HCT116 (cell line): ENCODE data around the gene METTL24. TPM values are rescaled to one million over a fixed set of nuclear protein-coding genes. Genes with fewer than 3 reads are reported as not detected.

Experiments
- ATAC-seq: fragments of 200-7000 bp; cut with Tn5 transposase; 2 replicates; pipeline ENCODE4 v1.9.1; 2020; ENCODE audit warnings: mild to moderate bottlenecking, moderate library complexity
- BruUV-seq: library from RNA; stranded (reverse); fragments of 400-500 nt; replicated peaks from 2 replicates; lab custom pipeline; 2021; lab: Mats Ljungman, UMichigan
- CTCF ChIA-PET: fragments of 300-600 bp; sonication (Branson Sonifier 250); formaldehyde crosslinking; loops from one replicate; lab custom pipeline; 2021; ENCODE audit warnings: antibody characterized with exemption; lab: Charles Lee
- POLR2A ChIA-PET: fragments of 300-600, 350-600 bp; sonication (Branson Sonifier 250); formaldehyde crosslinking; loops from one replicate; lab custom pipeline; 2021; ENCODE audit warnings: antibody characterized with exemption; lab: Charles Lee
- RAD21 ChIA-PET, 2 experiments: fragments of 300-600 bp; sonication (Branson Sonifier 250); formaldehyde crosslinking; loops; one replicate each; lab custom pipeline; 2023; ENCODE audit warnings: low total read pairs in 2 of 2; ENCODE audit not compliant: uncharacterized antibody in 2 of 2, unreplicated experiment in 2 of 2, low non-redundant PET in 1 of 2; lab: Charles Lee
- DNase-seq: peaks from one replicate; pipeline ENCODE4 v3.0.0-alpha.2; 2010; ENCODE audit warnings: low read depth, low spot score
- H2AFZ ChIP-seq: fragments of 200-600 bp; shearing (Covaris generic), sonication (generic); 2 replicates; pipeline ENCODE4 v1.6.1; 2017; ENCODE audit warnings: low read depth, mixed run types, mixed read lengths, antibody characterized with exemption, low read length; ENCODE audit not compliant: poor library complexity, severe bottlenecking
- H3K27ac ChIP-seq: 2 replicates; pipeline ENCODE4 v1.5.1; 2012; ENCODE audit warnings: low read depth, low read length
- H3K27me3 ChIP-seq: fragments of 200-600 bp; sonication (generic); 2 replicates; pipeline ENCODE4 v1.6.1; 2016; ENCODE audit warnings: mixed run types, low read length, mixed read lengths; ENCODE audit not compliant: insufficient read depth
- H3K36me3 ChIP-seq, 2 experiments: fragments of 200-500 bp in 1 of 2; fragments of 200-600 bp in 1 of 2; sonication (Bioruptor generic) in 1 of 2; sonication (generic) in 1 of 2; 2 replicates each; pipeline versions ENCODE4 v1.5.1 to v1.6.1; 2014 to 2016; ENCODE audit warnings: low read length in 2 of 2, inconsistent platforms in 1 of 2, mixed read lengths in 1 of 2, mixed run types in 1 of 2; ENCODE audit not compliant: insufficient read depth in 2 of 2, control insufficient read depth in 1 of 2
- H3K4me1 ChIP-seq, 2 experiments: fragments of 200-600 bp in 1 of 2; sonication (generic) in 1 of 2; 2 replicates each; pipeline versions ENCODE4 v1.5.1 to v1.6.1; 2012 to 2017; ENCODE audit warnings: low read length in 2 of 2, inconsistent platforms in 1 of 2, mild to moderate bottlenecking in 1 of 2, mixed read lengths in 1 of 2, mixed run types in 1 of 2, moderate library complexity in 1 of 2; ENCODE audit not compliant: insufficient read depth in 2 of 2, control insufficient read depth in 1 of 2
- H3K4me2 ChIP-seq: fragments of 200-600 bp; sonication (generic); 2 replicates; pipeline ENCODE4 v1.6.1; 2017; ENCODE audit warnings: mixed run types, low read length, mixed read lengths
- H3K4me3 ChIP-seq, 2 experiments: fragments of 200-600 bp in 1 of 2; sonication (generic) in 1 of 2; replicated peaks in 1 of 2; 2 replicates each; pipeline ENCODE4 v1.5.1; 2011 to 2016; ENCODE audit warnings: low read length in 2 of 2, control low read depth in 1 of 2, low read depth in 1 of 2, mild to moderate bottlenecking in 1 of 2, mixed read lengths in 1 of 2, mixed run types in 1 of 2
- H3K79me2 ChIP-seq: fragments of 200-600 bp; sonication (generic); 2 replicates; pipeline ENCODE4 v1.6.1; 2017; ENCODE audit warnings: mild to moderate bottlenecking, mixed run types, low read length, moderate library complexity, mixed read lengths; ENCODE audit not compliant: insufficient read depth
- H3K9ac ChIP-seq: fragments of 200-600 bp; sonication (generic); 2 replicates; pipeline ENCODE4 v1.6.1; 2016; ENCODE audit warnings: low read length, mixed read lengths
- H3K9me2 ChIP-seq: fragments of 200-600 bp; sonication (generic), shearing (Covaris generic); 2 replicates; pipeline ENCODE4 v1.6.1; 2017; ENCODE audit warnings: mixed run types, mild to moderate bottlenecking, moderate library complexity; ENCODE audit not compliant: insufficient read depth
- H3K9me3 ChIP-seq, 2 experiments: fragments of 200-500 bp in 1 of 2; fragments of 200-600 bp in 1 of 2; sonication (Bioruptor generic) in 1 of 2; sonication (generic) in 1 of 2; 2 replicates each; pipeline ENCODE4 v1.6.1; 2014 to 2017; ENCODE audit warnings: low read length in 2 of 2, mixed read lengths in 2 of 2, inconsistent platforms in 1 of 2, low read depth in 1 of 2, mild to moderate bottlenecking in 1 of 2, mixed run types in 1 of 2, moderate library complexity in 1 of 2; ENCODE audit not compliant: control insufficient read depth in 1 of 2, insufficient read depth in 1 of 2
- H4K20me1 ChIP-seq: fragments of 200-600 bp; sonication (generic), shearing (Covaris generic); 2 replicates; pipeline ENCODE4 v1.6.1; 2017; ENCODE audit warnings: mixed run types, mild to moderate bottlenecking, moderate library complexity; ENCODE audit not compliant: insufficient read depth
- CEBPB ChIP-seq: IDR thresholded peaks from 2 replicates; pipeline ENCODE4 v1.6.1; 2012; ENCODE audit warnings: low read depth
- EZH2phosphoT487 ChIP-seq: fragments of 200-600 bp; IDR thresholded peaks from 2 replicates; pipeline ENCODE4 v1.6.1; 2018; ENCODE audit warnings: antibody characterized with exemption, borderline replicate concordance
- MAX ChIP-seq: IDR thresholded peaks from 2 replicates; pipeline ENCODE4 v1.6.1; 2012
- SIN3A ChIP-seq: IDR thresholded peaks from 2 replicates; pipeline ENCODE4 v1.6.1; 2012; ENCODE audit warnings: low read depth
- SP1 ChIP-seq: IDR thresholded peaks from 2 replicates; pipeline ENCODE4 v1.6.1; 2012; ENCODE audit warnings: low read depth
- YY1 ChIP-seq: IDR thresholded peaks from 2 replicates; pipeline ENCODE4 v1.6.1; 2011; ENCODE audit warnings: low read length, low read depth, moderate library complexity, mild to moderate bottlenecking; ENCODE audit not compliant: insufficient replicate concordance; ENCODE audit errors: extremely low read depth
- ZBTB33 ChIP-seq: IDR thresholded peaks from 2 replicates; pipeline ENCODE4 v1.6.1; 2011; ENCODE audit warnings: mild to moderate bottlenecking, low read length, moderate library complexity; ENCODE audit not compliant: insufficient replicate concordance; ENCODE audit errors: extremely low read depth
- ZNF274 ChIP-seq: fragments of 200-500 bp; sonication (Bioruptor generic); IDR thresholded peaks from 2 replicates; pipeline ENCODE4 v1.6.1; 2014; ENCODE audit warnings: mild to moderate bottlenecking, low read depth, low read length, inconsistent platforms
- intact Hi-C: fragments of 100-400 bp; cut with micrococcal nuclease; formaldehyde crosslinking; loops from 2 replicates; pipeline ENCODE4 v1.10.0; 2022
- total RNA-seq: library from RNA; stranded (reverse); gene quantifications from one replicate; pipeline ENCODE4 v1.2.1, GENCODE V29; 2021; ENCODE audit not compliant: unreplicated experiment
- TF ChIP-seq, protein P1 (sequence below): IDR thresholded peaks from 2 replicates; pipeline ENCODE4 v1.6.1; 2012

Gene METTL24
- total RNA-seq, 1 experiment from 2014 or later, result not detected

DNA sequence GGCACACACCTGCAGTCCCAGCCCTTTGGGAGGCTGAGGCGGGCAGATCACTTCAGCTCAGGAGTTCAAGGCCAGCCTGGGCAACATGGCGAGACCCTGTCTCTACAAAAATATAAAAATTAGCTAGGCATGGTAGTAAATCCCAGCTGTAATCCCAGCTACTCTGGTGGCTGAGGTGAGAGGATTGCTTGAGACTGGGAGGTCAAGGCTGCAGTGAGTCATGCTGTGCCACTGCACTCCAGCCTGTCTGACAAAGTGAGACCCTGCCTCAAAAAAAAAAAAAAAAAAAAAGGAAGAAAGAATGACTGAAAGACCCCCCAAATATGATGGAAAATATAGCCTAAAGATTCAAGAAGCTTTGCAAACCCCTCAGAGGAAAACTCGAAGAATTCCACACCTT lies 26.8 kb downstream of the METTL24 start:
- Histone ChIP-seq H3K4me2 (no peak overlapping the region), H3K36me3 (no peaks in the 10 kb centered on the region), H3K9me3 (no peaks in the 10 kb centered on the region), H3K79me2 (no peaks in the 10 kb centered on the region), H3K9me2 (no peaks in the 10 kb centered on the region; the same call in 1 of the 2 replicates), H3K27ac (no peak overlapping the region), H3K27me3 (no peaks in the 10 kb centered on the region), H3K4me3 (no peak overlapping the region), H4K20me1 (no peaks in the 10 kb centered on the region), H2AFZ (no peak overlapping the region), H3K9ac (no peak overlapping the region), H3K4me1 (no peaks in the 10 kb centered on the region)
- ChIA-PET CTCF (no interaction called here), POLR2A (no interaction called here), RAD21 (no interaction called here)
- BruUV-seq, result no TSS peak
- no peak for TF ChIP-seq MAX
- TF ChIP-seq SIN3A, result no peak
- TF ChIP-seq SP1, result no peak
- TF ChIP-seq YY1, result no peak
- TF ChIP-seq ZBTB33, result no peak
- no peak for TF ChIP-seq EZH2phosphoT487
- no peak for TF ChIP-seq CEBPB
- no peak for TF ChIP-seq ZNF274
- TF ChIP-seq, protein P1, sequence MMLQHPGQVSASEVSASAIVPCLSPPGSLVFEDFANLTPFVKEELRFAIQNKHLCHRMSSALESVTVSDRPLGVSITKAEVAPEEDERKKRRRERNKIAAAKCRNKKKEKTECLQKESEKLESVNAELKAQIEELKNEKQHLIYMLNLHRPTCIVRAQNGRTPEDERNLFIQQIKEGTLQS, result no peak
- no peak for ATAC-seq
- intact Hi-C loops, result no loop called here
- DNase-seq, result no peak
